NCI-H460 (cell line): ENCODE results near the gene RAB8B. TPM values are rescaled to one million over a fixed set of nuclear protein-coding genes. Genes with fewer than 3 reads are reported as not detected.

ENCODE experiments used
- DNase-seq: peaks from one replicate; pipeline ENCODE4 v3.0.0-alpha.2; 2016; ENCODE audit warnings: low read depth; ENCODE audit errors: extremely low read depth
- total RNA-seq: library from RNA; depleted of rRNA; stranded (reverse); fragments of >200 nt; shearing (Covaris generic); gene quantifications from 2 replicates; pipeline ENCODE4 v1.2.3, GENCODE V29; 2014; rRNA removed

The RAB8B gene
- total RNA-seq, 1 experiment from 2014 or later: 13.1 TPM

DNA sequence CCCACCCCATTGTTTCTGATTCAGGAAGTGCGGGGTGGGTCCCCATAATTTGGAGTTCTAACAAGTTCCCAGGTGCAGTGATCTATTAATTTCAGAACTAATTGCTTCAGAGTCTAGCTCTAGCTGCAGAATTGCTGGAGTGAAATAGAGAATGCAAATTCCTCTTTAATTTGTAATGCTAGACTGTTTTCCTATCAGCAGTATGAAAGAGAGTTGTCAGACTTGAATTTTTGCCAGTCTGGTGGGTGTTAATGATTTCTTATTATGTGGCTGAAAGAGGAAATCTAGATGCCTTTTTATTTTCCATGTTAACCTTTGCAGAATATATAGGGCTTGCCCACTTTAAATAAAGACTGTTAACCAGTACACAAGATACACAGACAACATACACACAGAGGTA, 111.7 kb downstream of the RAB8B start:
- no peak for DNase-seq

DNA sequence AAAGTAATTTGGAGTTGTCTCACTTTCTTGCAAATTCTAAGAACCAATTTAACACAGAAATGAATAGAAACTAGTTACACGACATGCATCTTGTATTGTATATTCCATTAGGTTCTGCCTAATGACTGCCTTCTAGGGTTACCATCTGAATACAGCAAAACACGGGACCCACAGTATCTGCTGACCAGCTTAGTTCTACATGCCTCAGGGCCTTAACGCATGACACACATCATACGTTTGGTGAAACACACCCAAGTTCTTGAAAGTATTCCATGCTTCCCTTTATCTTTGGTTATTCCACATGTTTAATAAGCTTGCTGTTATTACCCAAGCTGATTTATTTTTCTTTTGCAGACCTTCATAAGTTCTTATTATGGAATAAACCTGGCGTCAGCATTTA, 115.9 kb downstream of the RAB8B start:
- no peak for DNase-seq

DNA sequence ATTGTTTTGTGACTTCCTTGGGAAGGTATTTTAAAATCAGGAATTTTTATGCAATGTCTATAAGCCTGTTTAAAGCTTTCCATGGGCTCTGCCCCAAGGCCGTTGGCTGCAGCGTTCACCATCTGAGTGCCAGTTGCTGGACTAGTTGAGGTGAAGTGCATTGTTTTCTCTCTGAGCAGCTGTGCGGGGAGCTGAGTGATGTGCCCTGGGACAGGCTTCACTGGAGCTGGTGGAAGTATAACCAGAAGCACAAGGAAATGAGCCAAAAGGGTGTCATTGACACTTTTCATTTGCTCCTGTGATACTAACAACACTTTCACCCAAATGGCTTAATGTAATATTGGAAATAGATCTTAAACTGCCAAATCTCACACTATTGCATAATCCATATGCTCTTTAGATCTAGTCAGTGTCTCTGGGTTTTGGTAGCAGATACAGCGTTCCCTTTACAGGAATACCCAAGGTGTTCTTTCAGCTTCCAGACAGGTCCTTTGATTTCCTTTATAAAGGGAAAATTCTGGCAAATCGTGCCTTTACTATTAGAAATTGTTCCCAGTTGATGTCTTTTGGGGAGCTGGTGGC, 117.2 kb downstream of the RAB8B start:
- DNase-seq: no peak

DNA sequence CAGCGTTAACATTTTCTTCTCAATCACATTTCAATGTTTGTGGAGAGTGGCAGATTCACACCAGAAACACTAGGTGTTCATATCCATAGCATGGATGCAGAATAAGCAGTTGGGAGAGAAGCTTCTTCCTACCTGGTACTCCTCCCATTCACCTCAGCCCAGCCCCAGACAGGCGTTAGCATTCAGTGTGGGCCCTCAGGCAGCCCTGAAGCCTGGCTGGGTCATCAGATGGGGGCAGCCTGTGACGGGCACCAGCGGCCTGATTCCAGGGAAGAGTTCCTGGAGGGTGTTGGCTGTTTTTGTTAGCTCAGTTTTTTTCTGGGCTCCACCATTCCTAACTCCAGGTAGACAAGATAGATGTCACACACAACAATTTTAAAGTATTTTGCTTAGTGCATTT, 119.1 kb downstream of the RAB8B start:
- DNase-seq: no peak

DNA sequence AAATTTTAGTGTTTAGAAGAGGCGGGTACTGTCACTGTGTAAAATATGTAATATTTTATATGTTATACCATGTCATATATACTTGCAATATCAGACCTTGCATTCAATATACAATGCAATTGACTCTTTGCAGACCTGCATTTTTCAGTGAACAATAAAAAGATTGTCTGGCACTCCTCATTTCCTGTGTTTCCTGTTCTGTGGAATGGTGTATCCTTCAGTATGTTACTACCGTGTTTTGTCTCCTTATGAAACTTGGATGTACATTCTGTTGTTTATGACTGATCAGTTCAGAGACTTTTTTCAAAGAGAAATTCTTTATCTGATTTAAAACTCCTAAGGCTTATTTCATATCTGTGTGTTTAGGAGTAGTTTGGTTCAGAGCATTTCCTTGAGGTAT, 119.5 kb downstream of the RAB8B start:
- no peak for DNase-seq

DNA sequence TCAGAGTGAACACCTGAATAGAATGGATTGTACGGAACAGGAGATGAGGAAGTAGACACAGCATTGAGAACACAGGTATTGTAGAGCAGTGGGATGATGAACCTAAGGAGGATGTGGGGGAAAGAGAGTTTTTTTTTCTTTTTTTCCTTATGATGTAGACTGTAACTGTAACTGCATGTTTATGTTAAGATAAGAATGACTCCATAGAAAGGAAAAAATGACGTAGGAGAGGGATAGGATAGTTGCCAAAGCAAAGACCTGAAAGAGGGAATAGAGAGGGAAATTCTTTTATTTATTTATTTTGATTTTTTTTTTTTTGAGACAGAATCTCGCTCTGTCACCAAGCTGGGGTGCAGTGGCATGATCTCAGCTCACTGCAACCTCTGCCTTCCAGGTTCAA, 121.2 kb downstream of the RAB8B start:
- DNase-seq: no peak

DNA sequence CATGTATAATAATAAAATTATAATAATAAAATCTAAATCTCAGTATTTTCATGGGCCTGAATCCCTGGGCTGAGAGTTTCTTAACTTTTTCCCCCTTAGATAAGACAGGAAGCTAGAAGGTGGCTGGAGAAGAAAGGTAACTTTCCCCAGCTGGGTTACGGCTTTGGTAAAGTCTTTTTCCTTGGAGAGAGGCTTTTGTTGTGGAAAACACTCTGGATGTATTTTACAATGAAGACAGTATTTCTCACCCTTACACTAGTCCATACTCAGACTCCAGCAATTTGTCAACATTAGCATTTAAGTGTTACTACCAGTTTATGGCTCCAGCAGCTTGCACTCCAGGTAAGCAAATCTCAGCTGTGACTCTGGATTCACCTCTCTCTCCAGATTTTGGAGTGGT, 122.9 kb downstream of the RAB8B start:
- no peak for DNase-seq

DNA sequence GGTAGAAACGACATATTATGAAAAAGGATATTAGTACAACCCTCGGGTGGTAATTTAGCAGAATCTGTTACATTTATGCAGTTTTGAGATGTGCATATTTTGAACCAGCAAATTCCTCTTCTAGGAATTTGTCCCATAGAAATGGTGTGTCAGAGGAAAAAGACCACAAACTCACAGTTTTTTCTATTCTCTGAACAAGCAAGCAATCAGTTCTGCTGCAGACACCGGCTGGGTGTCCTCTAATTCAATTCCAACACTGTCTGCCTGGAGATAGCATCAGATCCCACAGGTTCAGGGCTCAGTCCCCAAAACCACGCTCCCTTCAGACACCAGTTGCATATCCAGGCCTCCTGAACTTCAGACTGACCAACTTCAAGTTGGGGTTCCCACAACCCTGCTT, 124.4 kb downstream of the RAB8B start:
- no peak for DNase-seq

DNA sequence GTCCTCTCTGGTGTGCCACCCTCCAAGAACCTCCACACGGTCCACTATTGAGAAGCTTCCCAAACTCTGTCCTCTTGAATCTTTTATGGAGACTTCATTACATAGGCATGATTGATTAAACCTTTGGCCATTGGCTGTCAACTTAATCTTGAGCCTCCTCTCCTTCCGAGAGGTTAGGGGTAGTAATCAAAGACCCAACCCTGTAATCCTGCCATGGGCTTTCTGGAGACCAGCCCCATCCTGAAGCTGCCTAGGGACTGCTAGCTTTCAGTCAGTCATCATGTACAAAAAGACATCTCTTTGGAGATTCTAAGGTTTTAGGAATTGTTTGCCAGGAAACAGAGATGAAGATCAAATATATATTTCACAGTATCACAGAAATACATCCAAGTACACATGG, 125.0 kb downstream of the RAB8B start:
- DNase-seq: no peak

Other genes starting within 250 kb of the RAB8B start
- gene TPM1, start 146.9 kb upstream of the RAB8B start, total RNA-seq: 34.3 and 36.6 TPM in 2 replicates
- 7.4 and 7.5 TPM in 2 replicates for gene LACTB, start 67.7 kb upstream of the RAB8B start, total RNA-seq
- 298 and 356 TPM in 2 replicates for gene RPS27L, start 32.1 kb upstream of the RAB8B start, total RNA-seq
- gene APH1B, start 88.0 kb downstream of the RAB8B start, total RNA-seq: 6.6 and 8.2 TPM in 2 replicates
- gene CA12, start 192.2 kb downstream of the RAB8B start, total RNA-seq: 29.6 and 33.0 TPM in 2 replicates